H9 (cell line): ENCODE results near the gene INPP5F. TPM values are rescaled to one million over a fixed set of nuclear protein-coding genes. Genes with fewer than 3 reads are reported as not detected.

ENCODE experiments used
- DNase-seq: peaks from one replicate; pipeline ENCODE4 v3.0.0-alpha.2; 2017
- H2AFZ ChIP-seq: one replicate; pipeline ENCODE4 v1.6.1; 2013; ENCODE audit warnings: mild to moderate bottlenecking, low read length, control low read depth, moderate library complexity
- H2AK5ac ChIP-seq: 2 replicates; pipeline ENCODE4 v1.6.1; 2013; ENCODE audit warnings: low read length, control low read depth, mixed read lengths; ENCODE audit not compliant: insufficient read length
- H2BK120ac ChIP-seq: one replicate; pipeline ENCODE4 v1.6.1; 2013; ENCODE audit warnings: low read depth, mild to moderate bottlenecking, low read length, control low read depth, inconsistent platforms; ENCODE audit not compliant: poor library complexity, severe bottlenecking
- H2BK12ac ChIP-seq: 2 replicates; pipeline ENCODE4 v1.6.1; 2013; ENCODE audit warnings: low read length, control low read depth, mixed read lengths, low read depth; ENCODE audit not compliant: insufficient read length
- H2BK15ac ChIP-seq: 2 replicates; pipeline ENCODE4 v1.6.1; 2013; ENCODE audit warnings: low read depth, low read length, control low read depth
- H2BK20ac ChIP-seq: one replicate; pipeline ENCODE4 v1.6.1; 2013; ENCODE audit warnings: low read depth, mild to moderate bottlenecking, low read length, control low read depth, inconsistent platforms; ENCODE audit not compliant: poor library complexity, severe bottlenecking
- H2BK5ac ChIP-seq: 2 replicates; pipeline ENCODE4 v1.6.1; 2013; ENCODE audit warnings: low read length, control low read depth, mixed read lengths; ENCODE audit not compliant: insufficient read length
- H3K14ac ChIP-seq: 2 replicates; pipeline ENCODE4 v1.6.1; 2013; ENCODE audit warnings: low read length, control low read depth; ENCODE audit not compliant: insufficient read depth
- H3K18ac ChIP-seq: 2 replicates; pipeline ENCODE4 v1.6.1; 2013; ENCODE audit warnings: low read depth, mild to moderate bottlenecking, mixed read lengths, low read length, control low read depth; ENCODE audit not compliant: insufficient read length
- H3K23ac ChIP-seq: 2 replicates; pipeline ENCODE4 v1.6.1; 2013; ENCODE audit warnings: low read length, control low read depth, mixed read lengths, low read depth; ENCODE audit not compliant: insufficient read length
- H3K23me2 ChIP-seq: 2 replicates; pipeline ENCODE4 v1.6.1; 2013; ENCODE audit warnings: low read depth, mild to moderate bottlenecking, mixed read lengths, low read length, control low read depth; ENCODE audit not compliant: insufficient read length, poor library complexity, severe bottlenecking
- H3K27ac ChIP-seq: 2 replicates; pipeline ENCODE4 v1.5.1; 2013; ENCODE audit warnings: low read length, control low read depth, mixed read lengths, low read depth; ENCODE audit not compliant: insufficient read length
- H3K27me3 ChIP-seq: 2 replicates; pipeline ENCODE4 v1.6.1; 2013; ENCODE audit warnings: low read length, control low read depth, inconsistent platforms; ENCODE audit not compliant: insufficient read depth
- H3K4ac ChIP-seq: 2 replicates; pipeline ENCODE4 v1.6.1; 2013; ENCODE audit warnings: low read depth, mild to moderate bottlenecking, control low read depth, inconsistent platforms, low read length, moderate library complexity
- H3K4me1 ChIP-seq: 2 replicates; pipeline ENCODE4 v1.6.1; 2013; ENCODE audit warnings: low read length, control low read depth, inconsistent platforms; ENCODE audit not compliant: insufficient read depth
- H3K4me2 ChIP-seq: 2 replicates; pipeline ENCODE4 v1.6.1; 2013; ENCODE audit warnings: low read length, control low read depth, mixed read lengths; ENCODE audit not compliant: insufficient read length, insufficient read depth
- H3K56ac ChIP-seq: 2 replicates; pipeline ENCODE4 v1.6.1; 2013; ENCODE audit warnings: low read depth, mild to moderate bottlenecking, mixed read lengths, low read length, control low read depth; ENCODE audit not compliant: insufficient read length
- H3K79me1 ChIP-seq: 2 replicates; pipeline ENCODE4 v1.6.1; 2013; ENCODE audit warnings: low read depth, mild to moderate bottlenecking, moderate library complexity, low read length, control low read depth, inconsistent platforms; ENCODE audit not compliant: insufficient read depth, poor library complexity, severe bottlenecking
- H3K79me2 ChIP-seq: 2 replicates; pipeline ENCODE4 v1.6.1; 2013; ENCODE audit warnings: low read length, control low read depth, inconsistent platforms; ENCODE audit not compliant: insufficient read depth
- H3K9ac ChIP-seq: 2 replicates; pipeline ENCODE4 v1.6.1; 2013; ENCODE audit warnings: low read length, control low read depth, mixed read lengths; ENCODE audit not compliant: insufficient read length; ENCODE audit errors: extremely low read depth
- H3K9me3 ChIP-seq: one replicate; pipeline ENCODE4 v1.6.1; 2013; ENCODE audit warnings: low read depth, low read length, inconsistent platforms; ENCODE audit not compliant: control insufficient read depth
- H3T11ph ChIP-seq: one replicate; pipeline ENCODE4 v1.6.1; 2013; ENCODE audit warnings: mild to moderate bottlenecking, low read length, control low read depth, inconsistent platforms
- H4K20me1 ChIP-seq: one replicate; pipeline ENCODE4 v1.6.1; 2013; ENCODE audit not compliant: control insufficient read depth, insufficient read length, insufficient read depth
- H4K5ac ChIP-seq: 2 replicates; pipeline ENCODE4 v1.6.1; 2013; ENCODE audit warnings: low read depth, mild to moderate bottlenecking, mixed read lengths, low read length, control low read depth; ENCODE audit not compliant: insufficient read length
- H4K8ac ChIP-seq: replicated peaks from 2 replicates; pipeline ENCODE4 v1.6.1; 2013; ENCODE audit warnings: low read length, control low read depth, mixed read lengths, low read depth; ENCODE audit not compliant: insufficient read length
- H4K91ac ChIP-seq: 2 replicates; pipeline ENCODE4 v1.6.1; 2013; ENCODE audit warnings: low read depth, mild to moderate bottlenecking, moderate library complexity, mixed read lengths, low read length, control low read depth; ENCODE audit not compliant: insufficient read length
- H3K27ac Mint-ChIP-seq, 3 experiments: 2 replicates in 2 of 3; 3 replicates in 1 of 3; pipeline ENCODE4 v1.8.0; 2020 to 2021; ENCODE audit warnings: mixed read lengths in 3 of 3, mild to moderate bottlenecking in 1 of 3, moderate library complexity in 1 of 3
- H3K27me3 Mint-ChIP-seq: 2 replicates; pipeline ENCODE4 v1.8.0; 2021; ENCODE audit warnings: low read depth, mild to moderate bottlenecking, moderate library complexity, mixed read lengths
- H3K36me3 Mint-ChIP-seq, 3 experiments: 2 replicates in 2 of 3; 3 replicates in 1 of 3; pipeline ENCODE4 v1.8.0; 2020 to 2021; ENCODE audit warnings: low read depth in 3 of 3, mixed read lengths in 3 of 3; ENCODE audit not compliant: insufficient read depth in 1 of 3
- H3K4me1 Mint-ChIP-seq, 2 experiments: 2 replicates each; pipeline ENCODE4 v1.8.0; 2020; ENCODE audit warnings: mixed read lengths in 2 of 2
- H3K4me3 Mint-ChIP-seq, 2 experiments: 2 replicates in 1 of 2; 3 replicates in 1 of 2; pipeline ENCODE4 v1.8.0; 2020 to 2021; ENCODE audit warnings: mild to moderate bottlenecking in 2 of 2, mixed read lengths in 2 of 2, moderate library complexity in 1 of 2
- H3K9me3 Mint-ChIP-seq, 2 experiments: 2 replicates in 1 of 2; 3 replicates in 1 of 2; pipeline ENCODE4 v1.8.0; 2020; ENCODE audit warnings: mild to moderate bottlenecking in 2 of 2, mixed read lengths in 2 of 2, moderate library complexity in 1 of 2
- WGBS: extraction: QIAGEN DNeasy Blood & Tissue Kit; methylation state at CpG from one replicate; pipeline ENCODE4 v1.1.7; 2013; ENCODE audit warnings: missing lambda C conversion rate, low lambda C conversion rate, mixed read lengths; ENCODE audit not compliant: insufficient read length; ENCODE audit errors: extremely low coverage; 5-methylcytosine and 5-hydroxymethylcytosine counted together
- total RNA-seq: library from RNA; stranded (reverse); gene quantifications from 2 replicates; pipeline ENCODE4 v1.2.1, GENCODE V29; 2021
- TF ChIP-seq, protein P1 (sequence below): fragments of 200-600 bp; sonication (generic); conservative IDR thresholded peaks from 3 replicates; pipeline ENCODE4 v1.8.0; 2021; ENCODE audit warnings: antibody characterized with exemption, mild to moderate bottlenecking

The INPP5F gene
- total RNA-seq, 1 experiment from 2014 or later: 108 TPM

DNA sequence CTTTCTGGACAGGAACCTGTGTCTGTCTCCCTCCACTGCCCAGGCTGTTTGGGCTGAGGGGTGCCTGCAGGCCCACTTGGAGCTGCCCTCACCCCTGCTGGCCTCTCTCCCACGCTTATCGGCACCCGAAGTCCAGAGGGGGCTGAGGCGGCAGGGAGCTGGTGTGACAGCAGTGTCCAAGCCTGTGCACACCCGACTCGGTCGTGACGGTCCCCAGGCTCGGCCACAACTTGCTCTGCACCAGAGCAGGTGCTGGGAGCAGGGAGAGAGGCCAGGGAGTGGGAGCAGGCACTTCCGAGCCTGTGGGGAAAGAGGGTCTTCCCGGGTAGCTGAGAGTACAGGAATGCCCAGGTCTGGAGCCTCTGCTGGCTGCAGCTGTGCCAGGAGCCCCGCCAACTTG lies 23.0 kb downstream of the INPP5F start:
- H3T11ph ChIP-seq: no peak overlapping the region
- H3K18ac ChIP-seq: no peak overlapping the region
- Mint-ChIP-seq H3K4me3 (no peak overlapping the region), H3K27ac (no peak overlapping the region; a peak in 1 of 7 replicates), H3K9me3 (peaks cover 5 to 6% of the 10 kb centered on the region in 2 experiments; a peak in 3 of 5 replicates), H3K27me3 (no peaks in the 10 kb centered on the region), H3K36me3 (peaks cover 8 to 19% (median 9%) of the 10 kb centered on the region in 3 experiments), H3K4me1 (peaks cover 9 to 21% of the 10 kb centered on the region in 2 experiments)
- TF ChIP-seq, protein P1, sequence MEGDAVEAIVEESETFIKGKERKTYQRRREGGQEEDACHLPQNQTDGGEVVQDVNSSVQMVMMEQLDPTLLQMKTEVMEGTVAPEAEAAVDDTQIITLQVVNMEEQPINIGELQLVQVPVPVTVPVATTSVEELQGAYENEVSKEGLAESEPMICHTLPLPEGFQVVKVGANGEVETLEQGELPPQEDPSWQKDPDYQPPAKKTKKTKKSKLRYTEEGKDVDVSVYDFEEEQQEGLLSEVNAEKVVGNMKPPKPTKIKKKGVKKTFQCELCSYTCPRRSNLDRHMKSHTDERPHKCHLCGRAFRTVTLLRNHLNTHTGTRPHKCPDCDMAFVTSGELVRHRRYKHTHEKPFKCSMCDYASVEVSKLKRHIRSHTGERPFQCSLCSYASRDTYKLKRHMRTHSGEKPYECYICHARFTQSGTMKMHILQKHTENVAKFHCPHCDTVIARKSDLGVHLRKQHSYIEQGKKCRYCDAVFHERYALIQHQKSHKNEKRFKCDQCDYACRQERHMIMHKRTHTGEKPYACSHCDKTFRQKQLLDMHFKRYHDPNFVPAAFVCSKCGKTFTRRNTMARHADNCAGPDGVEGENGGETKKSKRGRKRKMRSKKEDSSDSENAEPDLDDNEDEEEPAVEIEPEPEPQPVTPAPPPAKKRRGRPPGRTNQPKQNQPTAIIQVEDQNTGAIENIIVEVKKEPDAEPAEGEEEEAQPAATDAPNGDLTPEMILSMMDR: no peak
- no peak overlapping the region for H2BK20ac ChIP-seq
- H3K4me2 ChIP-seq: no peak overlapping the region
- no peak overlapping the region for H2BK15ac ChIP-seq
- H3K4ac ChIP-seq: no peak overlapping the region
- no peak overlapping the region for H2BK12ac ChIP-seq
- H4K8ac ChIP-seq: no peak overlapping the region
- no peak overlapping the region for H3K56ac ChIP-seq
- H3K79me2 ChIP-seq: no peaks in the 10 kb centered on the region
- no peak overlapping the region for H3K9ac ChIP-seq
- no peaks in the 10 kb centered on the region for H3K9me3 ChIP-seq
- no peaks in the 10 kb centered on the region for H4K20me1 ChIP-seq
- no peaks in the 10 kb centered on the region for H3K4me1 ChIP-seq
- H3K23me2 ChIP-seq: no peaks in the 10 kb centered on the region
- H3K14ac ChIP-seq: no peak overlapping the region; the same call in 1 of the 2 replicates
- H4K91ac ChIP-seq: no peak overlapping the region
- H2BK120ac ChIP-seq: no peak overlapping the region
- H2AFZ ChIP-seq: no peak overlapping the region
- WGBS: no CpG with 5 or more reads among the region's 12 CpGs
- H4K5ac ChIP-seq: no peak overlapping the region
- no peak overlapping the region for H2BK5ac ChIP-seq
- H3K27me3 ChIP-seq: no peaks in the 10 kb centered on the region
- DNase-seq: no peak
- H2AK5ac ChIP-seq: no peak overlapping the region
- H3K23ac ChIP-seq: no peak overlapping the region
- H3K79me1 ChIP-seq: no peaks in the 10 kb centered on the region
- no peak overlapping the region for H3K27ac ChIP-seq
